SK-N-SH (cell line): ENCODE data around the gene TRIM66.

Source experiments
- CTCF ChIP-seq: fragments of 200-600 bp; sonication (generic); IDR thresholded peaks from 2 replicates; pipeline ENCODE4 v1.6.1; 2017; ENCODE audit warnings: antibody characterized with exemption, mild to moderate bottlenecking, moderate library complexity
- POLR2AphosphoS5 ChIP-seq: IDR thresholded peaks from 2 replicates; pipeline ENCODE4 v1.6.1; 2012; ENCODE audit warnings: low read depth, low read length

GRCh38 chr11:8720352-8720751 is 37.9 kb upstream of the TRIM66 start:
- TF ChIP-seq CTCF = no peak
- no peak for TF ChIP-seq POLR2AphosphoS5
